ENCODE data around the gene KDM6B.
"Not testable (repeated sequence)": the region's sequence is repeated elsewhere in the genome, so short reads cannot be mapped to it uniquely, and the experiment has no call there.

The KDM6B gene

DNA sequence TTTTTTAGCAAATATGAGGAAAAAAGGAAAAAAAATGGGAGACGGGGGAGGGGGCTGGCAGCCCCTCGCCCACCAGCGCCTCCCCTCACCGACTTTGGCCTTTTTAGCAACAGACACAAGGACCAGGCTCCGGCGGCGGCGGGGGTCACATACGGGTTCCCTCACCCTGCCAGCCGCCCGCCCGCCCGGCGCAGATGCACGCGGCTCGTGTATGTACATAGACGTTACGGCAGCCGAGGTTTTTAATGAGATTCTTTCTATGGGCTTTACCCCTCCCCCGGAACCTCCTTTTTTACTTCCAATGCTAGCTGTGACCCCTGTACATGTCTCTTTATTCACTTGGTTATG, 19.6 kb downstream of the KDM6B start:
- no peak for DNase-seq

DNA sequence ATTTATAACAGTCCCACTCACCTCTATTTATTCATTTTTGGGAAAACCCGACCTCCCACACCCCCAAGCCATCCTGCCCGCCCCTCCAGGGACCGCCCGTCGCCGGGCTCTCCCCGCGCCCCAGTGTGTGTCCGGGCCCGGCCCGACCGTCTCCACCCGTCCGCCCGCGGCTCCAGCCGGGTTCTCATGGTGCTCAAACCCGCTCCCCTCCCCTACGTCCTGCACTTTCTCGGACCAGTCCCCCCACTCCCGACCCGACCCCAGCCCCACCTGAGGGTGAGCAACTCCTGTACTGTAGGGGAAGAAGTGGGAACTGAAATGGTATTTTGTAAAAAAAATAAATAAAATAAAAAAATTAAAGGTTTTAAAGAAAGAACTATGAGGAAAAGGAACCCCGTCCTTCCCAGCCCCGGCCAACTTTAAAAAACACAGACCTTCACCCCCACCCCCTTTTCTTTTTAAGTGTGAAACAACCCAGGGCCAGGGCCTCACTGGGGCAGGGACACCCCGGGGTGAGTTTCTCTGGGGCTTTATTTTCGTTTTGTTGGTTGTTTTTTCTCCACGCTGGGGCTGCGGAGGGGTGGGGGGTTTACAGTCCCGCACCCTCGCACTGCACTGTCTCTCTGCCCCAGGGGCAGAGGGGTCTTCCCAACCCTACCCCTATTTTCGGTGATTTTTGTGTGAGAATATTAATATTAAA, 20.2 kb downstream of the KDM6B start:
- no peak for DNase-seq

DNA sequence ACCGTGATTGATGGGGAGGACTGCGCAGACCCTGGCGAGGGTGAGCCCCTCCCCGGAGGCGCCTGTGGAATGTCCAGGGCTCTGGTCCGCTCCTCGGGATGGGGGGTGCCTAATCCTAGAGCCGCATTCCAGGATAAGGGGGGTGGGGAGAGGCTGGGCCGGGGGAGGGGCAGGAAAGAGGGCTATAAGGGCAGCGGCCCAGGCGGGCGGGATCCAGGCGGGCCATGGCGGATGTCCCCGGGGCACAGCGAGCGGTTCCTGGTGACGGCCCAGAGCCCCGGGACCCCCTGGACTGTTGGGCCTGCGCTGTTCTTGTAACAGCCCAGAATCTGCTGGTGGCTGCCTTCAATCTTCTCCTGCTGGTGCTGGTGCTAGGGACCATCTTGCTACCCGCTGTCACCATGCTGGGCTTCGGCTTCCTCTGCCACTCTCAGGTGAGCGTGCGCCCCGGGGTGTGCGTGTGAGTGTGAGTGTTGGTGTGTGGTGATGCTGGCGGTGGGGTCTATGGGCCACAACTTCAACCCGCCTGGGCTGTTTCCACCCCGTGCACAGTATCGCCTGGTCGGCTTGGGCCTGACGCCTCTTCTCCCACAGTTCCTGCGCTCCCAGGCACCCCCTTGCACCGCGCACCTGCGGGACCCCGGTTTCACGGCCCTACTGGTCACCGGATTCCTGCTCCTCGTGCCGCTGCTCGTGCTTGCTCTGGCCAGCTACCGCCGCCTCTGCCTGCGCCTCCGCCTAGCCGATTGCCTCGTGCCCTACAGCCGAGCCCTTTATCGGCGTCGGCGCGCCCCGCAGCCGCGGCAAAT, 21.0 kb downstream of the KDM6B start, which contains the start of gene TMEM88:
TSS of gene TMEM88 (plus strand) at position 216 of the 809 bp plus-strand sequence. CDS start at position 225, 9 bp downstream.
- DNase-seq: no peak

DNA sequence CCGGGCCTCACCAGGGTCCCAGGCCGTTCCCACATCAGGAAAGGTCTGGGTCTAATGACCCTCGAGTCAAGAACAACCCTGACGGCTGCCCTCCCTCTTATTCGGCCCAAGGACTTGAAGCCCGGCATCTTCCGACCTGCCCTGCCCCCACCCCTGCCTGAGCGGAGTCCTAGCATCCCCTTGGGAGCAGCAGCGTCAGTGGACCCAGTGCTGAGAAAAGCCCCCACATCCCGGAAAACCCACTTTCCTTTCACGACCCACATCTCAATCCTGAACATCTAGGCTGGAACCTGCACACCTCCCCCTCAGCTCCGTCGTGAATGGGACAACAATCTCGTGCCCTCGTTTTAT, 21.6 kb downstream of the KDM6B start:
- DNase-seq: no peak

DNA sequence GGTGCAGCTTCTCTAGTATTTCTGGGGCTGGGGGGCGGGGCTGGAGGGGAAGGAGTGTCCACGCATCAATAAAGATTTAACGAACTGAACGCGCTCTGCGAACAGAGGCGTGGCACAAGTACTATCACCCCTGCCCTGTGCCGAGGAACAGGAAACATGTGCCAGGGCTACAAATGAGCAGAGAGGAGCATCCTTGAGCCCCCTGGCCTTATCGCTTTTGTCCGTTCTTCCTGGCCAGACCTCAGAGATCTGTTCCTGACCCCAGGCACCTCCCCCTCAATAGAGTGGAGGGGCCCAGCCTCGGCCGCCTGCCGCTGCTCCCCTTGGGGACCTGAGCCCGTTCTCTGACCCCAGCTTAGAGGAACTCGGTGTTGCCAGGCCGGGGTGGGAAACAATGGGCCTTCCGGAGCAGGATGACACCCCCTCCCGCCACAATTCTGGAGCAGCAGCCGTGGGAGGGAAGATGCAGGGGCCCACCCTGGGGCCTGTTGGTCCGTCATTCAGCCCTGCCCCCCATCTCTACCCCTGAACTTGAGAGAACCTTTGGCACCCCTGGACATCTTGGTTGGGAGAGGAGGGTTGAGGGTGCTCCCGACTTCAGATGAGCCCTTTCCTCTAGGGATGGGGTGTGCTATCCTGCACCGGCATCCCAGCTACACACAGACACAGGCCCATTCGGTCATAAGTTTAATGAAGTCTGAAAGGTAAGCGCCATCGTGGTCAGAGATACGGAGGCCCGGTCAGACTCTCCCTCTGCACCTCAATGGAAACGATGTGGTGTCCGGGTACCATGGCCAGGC, 22.2 kb downstream of the KDM6B start:
- DNase-seq: no peak

DNA sequence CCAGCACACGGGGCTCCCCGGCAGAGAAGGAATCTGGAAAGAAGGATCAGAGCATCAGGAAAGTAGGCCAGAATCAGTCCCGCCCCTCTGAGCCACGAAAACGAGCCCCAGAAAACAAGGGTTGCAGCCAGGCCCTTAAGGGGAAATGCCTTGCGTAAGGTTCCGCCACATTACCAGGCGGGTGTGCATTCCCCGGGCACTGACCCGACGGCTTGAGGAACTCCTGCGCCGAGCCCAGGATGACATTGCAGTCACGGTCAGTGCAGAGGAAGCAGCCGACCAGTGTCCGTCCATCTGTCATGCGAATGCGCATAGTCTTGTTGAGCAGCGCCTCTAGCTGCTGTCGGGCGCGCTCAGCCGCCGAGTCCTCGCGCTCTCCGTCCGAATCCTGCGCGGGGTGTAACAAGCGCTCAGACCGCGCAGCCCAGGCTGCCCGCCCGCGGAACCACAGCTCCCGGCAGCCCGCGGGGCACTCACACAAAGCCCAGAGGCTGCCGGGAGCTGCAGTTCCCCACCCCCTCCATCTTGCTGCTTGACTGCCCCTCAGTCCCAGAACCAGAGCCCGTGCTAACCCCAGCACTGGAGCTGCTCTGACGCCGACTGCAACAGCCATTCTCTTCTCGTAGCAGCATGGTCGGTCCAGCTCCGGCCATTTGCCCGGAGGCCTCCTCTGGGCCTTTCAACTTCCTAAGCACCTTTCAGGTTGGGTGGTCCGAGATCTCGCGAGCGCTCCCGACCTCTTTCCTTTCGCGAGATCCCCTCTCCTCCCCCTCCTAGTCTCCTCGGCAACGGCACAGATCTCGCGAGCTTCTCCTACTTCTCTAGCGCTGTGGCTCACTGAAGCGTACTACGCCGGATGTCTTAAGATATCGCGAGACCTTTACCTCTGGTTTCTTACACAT, 23.0 kb downstream of the KDM6B start, which contains the start of gene NAA38:
TSS of gene NAA38 (minus strand) at position 749 of the 902 bp plus-strand sequence. CDS start at position 653, 96 bp downstream.
- DNase-seq: peak; percentile 99

DNA sequence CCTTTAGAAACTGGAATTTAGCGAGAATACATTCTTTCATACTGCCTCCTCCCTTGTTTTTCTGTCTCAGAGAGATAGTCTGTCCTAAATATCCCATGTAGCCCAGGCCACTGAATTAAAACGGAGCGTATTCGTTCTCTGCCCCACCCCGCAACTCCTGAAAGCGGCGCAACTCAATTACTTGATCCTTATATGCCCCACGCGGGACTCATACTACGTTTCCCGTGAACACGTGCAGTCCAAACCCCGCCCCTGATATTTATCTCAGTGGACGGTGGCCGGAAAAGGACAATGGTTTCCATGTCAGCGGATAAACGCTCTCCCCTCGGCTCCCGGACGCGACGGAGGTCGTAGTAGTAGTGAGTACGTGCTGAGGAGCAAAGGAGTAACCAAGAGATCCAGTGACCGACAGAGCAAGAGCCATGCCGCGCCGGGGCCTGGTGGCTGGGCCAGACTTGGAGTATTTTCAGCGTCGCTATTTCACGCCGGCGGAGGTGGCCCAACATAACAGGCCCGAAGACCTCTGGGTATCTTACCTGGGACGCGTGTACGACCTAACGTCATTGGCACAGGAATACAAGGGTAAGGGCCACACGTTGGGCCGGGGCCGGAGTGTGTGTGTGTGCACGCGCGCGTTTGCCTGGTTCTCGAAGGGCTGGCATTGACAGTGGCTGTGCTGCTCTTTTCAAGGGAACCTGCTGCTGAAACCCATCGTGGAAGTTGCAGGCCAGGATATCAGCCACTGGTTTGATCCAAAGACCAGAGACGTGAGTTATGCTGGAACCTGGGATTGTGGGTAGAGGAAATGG, 23.9 kb downstream of the KDM6B start, which contains the start of gene CYB5D1:
TSS of gene CYB5D1 (plus strand) at position 291 of the 809 bp plus-strand sequence. CDS start at position 423, 132 bp downstream.
- DNase-seq: peak; percentile 98

DNA sequence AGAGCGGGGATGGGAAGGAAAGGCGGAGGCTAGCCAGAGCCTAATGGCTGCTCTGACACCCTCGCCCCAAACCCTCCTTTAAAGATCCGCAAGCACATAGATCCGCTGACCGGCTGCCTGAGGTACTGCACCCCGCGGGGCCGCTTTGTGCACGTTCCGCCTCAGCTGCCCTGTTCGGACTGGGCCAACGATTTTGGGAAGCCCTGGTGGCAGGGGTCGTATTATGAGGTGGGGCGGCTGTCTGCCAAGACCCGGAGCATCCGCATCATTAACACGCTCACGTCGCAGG, 24.4 kb downstream of the KDM6B start:
- DNase-seq: no peak

DNA sequence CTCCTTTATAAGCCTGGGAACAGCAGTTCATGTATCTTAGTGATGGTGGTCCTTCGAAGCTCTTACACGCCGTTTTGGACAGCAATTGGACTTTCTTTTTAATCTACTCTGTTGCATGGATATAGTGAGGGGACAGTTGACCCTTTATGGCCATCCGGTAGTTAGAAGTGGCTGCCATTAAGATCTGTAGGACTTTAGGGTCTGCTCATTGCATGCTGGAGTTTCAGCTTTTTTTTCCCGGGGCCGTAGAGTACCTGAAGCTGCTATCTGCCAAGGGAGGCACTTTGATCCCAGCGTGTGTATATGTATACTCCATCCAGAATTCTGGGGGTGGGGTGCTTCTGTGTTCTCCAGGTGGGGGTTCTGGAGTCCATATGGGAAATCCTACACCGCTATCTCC, 25.0 kb downstream of the KDM6B start:
- no peak for DNase-seq

DNA sequence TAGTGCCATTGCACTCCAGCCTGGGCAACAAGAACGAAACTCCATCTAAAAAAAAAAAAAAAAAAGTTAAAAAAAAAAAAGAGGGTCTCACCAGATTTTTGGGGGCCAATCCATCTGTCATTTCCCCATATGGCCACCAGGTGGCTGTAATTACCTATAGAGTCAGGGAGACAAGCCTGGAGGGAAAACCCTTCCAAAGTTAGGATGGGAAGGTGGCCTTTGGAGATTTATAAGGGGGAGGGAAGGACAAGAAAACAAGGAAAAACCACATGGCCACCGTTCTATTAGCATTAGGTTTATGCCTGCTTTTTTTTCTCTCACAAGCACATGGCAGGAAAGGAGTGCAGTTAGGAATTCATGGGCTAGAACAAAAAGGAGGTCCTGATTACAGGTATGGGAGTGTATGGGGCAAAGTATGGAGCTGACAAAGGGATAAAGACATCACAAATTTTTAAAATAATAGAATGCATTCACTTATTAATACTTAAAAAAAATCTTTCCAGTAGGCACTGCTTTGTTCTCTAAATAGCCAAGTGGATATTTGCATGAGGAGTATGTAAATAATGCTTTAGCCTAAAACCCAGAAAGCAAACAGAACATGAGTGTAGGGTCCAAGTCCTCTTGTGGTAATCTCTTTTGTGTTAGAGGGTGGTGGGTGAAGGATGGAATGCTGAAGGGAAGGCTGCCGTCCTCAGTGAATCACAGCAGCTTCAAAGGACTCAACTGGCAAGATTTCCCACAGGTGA, 28.8 kb downstream of the KDM6B start:
- peak; percentile 71 for DNase-seq

DNA sequence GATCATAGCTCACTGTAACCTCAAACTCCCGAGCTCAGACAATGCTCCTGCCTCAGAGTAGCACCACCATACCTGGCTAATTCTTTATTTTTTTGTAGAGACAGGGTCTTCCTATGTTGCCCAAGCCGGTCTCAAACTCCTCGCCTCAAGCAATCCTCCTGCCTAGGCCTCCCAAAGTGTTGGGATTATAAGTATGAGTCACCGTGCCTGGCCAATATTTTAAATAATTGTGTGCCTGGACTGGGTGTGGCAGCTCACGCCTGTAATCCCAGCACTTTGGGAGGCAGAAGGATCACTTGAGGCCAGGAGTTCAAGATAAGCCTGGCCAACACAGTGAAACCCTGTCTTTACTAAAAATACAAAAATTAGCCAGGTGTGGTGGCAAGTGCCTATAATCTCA, 30.4 kb downstream of the KDM6B start:
- DNase-seq: not testable (repeated sequence)

DNA sequence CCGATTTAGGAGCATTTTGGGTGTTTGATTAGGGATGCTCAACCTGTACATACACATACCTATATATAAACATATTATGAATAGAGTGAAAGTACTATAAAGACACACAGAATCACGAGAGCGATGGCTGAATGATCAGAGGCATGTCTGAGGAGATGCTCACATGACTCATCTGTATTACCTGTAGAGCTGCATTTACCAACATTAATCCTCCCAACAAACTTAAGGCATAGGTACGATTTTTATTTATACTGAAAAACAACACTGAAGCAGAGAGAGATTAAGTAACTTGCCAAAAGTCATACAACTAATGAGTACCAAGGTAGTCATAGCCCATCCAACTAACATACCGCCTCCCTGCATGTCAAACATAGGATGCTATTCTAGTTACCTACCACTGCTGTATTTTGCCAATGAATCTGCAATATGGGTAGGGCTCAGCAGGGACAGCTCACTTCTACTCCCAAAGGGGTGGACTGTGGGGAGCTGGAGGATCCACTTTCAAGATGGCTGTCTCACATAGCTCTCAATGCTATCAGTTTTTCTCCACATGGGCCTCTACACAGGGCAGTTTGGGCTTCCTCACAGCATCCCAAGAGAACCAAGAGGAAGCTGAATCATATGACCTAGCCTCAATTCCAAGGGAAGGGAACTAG, 31.1 kb downstream of the KDM6B start:
- no peak for DNase-seq

DNA sequence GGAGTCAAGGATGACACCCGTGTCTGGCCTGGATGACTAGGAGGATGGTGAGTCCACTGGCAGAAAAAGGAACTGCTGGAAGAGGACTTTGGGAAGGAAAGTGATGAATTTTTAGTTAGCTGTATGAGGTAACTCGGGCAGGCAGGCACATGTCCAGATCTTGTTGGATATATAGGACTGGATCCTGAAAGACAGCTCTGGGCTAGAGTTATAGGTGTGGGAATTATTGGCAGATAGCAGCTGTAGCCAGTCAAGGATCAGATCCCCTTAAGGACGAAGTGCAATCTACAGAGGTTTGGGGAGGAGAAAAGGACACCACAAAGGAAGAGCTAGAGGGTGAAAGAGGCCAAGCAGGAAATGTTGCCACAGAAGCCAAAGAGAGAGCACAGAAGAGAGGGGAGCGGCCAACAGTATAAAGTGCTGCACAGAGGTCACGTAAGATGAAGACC, 33.9 kb downstream of the KDM6B start:
- no peak for DNase-seq

DNA sequence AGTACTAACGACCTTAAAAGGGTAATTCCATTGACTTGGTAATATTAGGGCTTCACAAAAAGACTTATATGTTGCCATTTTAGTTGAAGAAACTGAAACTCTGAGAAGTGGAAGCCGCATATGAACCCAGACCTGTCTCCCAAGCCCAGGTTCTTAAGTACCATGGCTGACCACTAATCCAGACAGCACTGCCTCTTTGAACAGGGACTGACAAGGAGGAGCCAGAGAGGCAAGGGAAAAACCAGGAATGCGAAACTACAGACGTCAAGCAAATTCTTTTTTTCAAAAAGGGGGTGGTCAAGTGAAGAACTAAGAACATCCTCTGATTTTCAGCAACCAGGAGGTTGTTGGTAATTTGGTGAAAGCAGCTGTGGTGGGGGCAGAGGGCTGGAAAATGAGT, 39.0 kb downstream of the KDM6B start:
- no peak for DNase-seq

DNA sequence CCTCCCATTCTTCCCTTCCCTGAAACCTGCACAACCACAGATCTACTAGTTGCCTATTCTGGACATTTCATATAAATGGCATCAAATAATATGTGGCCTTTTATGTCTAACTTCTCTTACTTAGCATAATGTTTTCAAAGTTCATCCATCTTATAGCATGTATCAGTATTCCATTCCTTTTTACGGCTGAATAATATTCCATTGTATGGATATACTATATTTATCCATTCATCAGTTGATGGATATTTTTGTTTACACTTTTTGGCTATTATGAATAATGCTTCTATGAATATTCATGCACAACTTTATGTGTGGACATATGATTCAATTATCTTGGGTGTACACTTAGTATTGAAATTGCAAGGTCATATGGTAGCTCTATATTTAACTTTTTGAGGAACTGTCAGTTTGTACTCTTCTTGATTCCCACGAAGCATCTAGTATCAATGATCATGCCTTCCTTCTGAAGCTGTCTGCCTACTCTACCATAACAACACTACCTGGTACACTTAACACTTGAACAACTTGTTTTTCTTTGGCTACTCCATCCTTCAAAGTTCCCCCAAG, 41.9 kb downstream of the KDM6B start:
- no peak for DNase-seq

DNA sequence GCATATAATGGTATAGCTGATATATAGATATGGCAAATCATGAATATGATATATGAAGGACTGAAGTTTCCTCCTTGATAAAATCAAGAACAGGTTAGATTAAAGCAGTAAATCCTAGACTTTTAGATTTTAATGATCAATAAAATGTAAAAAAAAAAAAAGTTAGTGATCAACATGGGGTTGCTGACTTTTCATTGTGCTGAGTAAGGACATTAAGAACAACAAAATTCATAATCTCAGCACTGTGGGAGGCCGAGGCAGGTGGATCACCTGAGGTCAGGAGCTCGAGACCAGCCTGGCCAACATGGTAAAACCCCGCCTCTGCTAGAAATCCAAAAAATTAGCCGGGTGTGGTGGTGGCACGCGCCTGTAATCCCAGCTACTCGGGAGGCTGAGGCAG, 44.2 kb downstream of the KDM6B start:
- DNase-seq: no peak

DNA sequence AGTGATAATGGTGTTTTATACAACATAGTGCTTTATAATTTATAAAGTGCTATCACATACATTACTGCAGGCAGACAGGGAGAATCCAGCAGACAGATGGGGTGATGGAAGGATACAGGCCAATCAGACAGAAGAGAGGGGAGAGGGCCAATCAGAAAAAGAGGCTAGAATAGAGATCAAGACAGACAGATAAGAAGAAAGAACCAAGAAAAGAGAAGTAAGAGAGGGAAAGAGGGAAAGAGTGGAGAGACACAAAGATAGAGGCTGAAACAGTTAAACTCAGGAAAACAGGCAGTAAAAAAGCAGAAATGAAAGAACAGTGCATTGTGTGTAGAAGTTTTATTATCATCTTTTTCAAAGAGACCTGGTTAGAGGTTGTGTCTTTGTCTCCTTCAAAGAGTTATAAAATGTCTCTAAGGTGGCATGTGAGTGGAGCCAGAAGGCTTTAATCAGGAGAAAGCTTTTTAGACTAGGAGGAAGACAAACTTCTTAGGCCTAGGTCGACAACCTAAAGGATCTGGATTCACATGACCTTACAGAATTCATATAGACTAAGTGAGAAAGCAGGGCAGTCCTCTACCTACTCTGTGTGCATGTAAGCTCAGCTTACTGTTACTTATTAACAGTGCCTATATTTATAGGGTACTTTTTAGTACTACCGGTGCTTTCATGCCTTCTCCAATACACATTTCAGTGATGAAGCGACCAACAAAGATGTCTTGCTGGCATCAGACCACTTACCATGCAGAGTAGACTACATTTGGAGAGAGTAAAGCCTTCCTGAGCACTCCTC, 46.3 kb downstream of the KDM6B start:
- peak; percentile 11 for DNase-seq

DNA sequence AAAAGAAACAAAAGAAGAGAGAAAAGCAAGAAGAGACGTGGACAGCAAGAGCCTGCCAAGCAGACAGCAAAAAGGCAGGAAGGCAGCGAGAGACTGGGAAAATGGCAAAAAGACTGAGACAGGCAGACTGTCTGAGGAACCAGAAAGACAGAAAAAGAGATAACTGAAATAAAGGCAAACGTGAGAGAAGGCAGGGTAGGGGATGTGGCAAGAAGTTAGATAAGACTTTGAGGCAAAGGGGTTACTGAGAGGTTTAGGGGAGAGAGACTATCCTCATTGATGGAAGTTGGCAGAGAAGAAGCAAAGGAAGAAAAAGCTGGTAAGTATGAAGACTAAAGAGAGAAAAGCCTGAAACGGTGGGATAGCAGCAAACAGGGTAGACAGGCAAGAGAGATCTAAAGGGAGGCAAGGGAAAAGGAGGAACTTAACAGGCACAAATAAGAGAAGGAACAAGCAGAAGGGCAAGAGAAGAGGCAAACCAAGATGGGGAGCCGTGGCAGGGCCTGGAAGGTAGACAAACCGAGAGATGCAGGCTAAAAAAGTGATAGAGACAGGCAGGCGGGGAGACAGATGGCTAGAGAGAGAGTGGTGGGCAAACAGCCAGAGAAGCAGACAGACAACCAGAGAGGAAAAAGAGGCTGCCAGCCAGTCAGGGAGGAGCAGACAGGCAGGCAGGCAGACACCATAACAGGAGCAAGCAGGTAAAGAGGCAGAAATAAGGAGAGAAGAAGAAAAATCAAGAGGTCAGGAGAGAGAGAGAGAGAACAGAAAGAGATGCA, 47.4 kb downstream of the KDM6B start:
- DNase-seq: peak; percentile 96
